GM12874 (cell line): Measurements from ENCODE around the gene RBM19.

ENCODE experiments used
- TF ChIP-seq, protein P1 (sequence below): IDR thresholded peaks from 2 replicates; pipeline ENCODE4 v1.5.1; 2011; ENCODE audit warnings: low read depth, mild to moderate bottlenecking, control low read depth, low read length, moderate library complexity; ENCODE audit not compliant: insufficient read depth

The RBM19 gene

DNA sequence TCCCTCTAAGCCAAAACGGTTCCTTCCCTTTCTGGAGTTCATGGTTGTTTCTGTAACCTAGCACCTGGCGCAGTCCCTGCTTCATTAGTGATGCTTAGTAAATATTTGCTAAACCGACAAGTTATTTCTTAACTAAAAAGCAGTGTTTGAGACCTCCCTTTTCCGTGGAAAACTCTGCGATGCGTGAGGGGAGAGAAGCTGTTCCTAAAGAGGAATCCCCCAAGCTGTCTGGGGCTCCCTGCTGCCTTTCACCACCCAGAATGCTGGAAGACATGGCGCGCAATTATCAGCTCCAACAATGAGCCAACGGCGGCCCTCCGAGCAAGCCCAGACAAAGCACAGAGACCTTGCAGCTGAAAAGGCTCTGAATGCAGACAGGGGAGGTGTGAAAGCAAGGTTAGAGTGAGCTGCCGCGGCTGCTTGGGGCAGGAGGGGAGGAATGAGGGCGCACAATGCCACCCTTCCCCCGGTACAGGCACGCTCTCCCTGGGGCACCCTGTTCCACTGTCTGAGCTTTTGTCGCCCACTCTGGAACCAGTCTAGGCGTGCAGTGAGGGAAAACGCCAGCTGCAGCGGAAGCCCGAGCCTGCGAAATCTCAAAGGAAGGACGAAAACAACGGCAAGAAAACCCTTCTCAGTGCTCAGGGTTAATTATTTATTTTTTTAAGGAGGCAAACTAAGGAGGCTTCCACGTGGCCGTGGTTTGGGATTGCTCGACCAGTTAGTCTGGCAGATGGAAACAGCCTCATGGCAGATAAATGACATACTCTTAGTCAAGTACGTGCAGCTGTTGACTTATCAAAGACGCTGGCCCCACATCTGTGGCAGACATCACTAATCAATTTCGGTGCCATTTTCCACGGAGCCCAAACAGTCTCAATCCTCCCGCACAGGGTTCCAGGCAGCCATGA, 66.3 kb downstream of the RBM19 start:
- TF ChIP-seq, protein P1, sequence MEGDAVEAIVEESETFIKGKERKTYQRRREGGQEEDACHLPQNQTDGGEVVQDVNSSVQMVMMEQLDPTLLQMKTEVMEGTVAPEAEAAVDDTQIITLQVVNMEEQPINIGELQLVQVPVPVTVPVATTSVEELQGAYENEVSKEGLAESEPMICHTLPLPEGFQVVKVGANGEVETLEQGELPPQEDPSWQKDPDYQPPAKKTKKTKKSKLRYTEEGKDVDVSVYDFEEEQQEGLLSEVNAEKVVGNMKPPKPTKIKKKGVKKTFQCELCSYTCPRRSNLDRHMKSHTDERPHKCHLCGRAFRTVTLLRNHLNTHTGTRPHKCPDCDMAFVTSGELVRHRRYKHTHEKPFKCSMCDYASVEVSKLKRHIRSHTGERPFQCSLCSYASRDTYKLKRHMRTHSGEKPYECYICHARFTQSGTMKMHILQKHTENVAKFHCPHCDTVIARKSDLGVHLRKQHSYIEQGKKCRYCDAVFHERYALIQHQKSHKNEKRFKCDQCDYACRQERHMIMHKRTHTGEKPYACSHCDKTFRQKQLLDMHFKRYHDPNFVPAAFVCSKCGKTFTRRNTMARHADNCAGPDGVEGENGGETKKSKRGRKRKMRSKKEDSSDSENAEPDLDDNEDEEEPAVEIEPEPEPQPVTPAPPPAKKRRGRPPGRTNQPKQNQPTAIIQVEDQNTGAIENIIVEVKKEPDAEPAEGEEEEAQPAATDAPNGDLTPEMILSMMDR: no peak

DNA sequence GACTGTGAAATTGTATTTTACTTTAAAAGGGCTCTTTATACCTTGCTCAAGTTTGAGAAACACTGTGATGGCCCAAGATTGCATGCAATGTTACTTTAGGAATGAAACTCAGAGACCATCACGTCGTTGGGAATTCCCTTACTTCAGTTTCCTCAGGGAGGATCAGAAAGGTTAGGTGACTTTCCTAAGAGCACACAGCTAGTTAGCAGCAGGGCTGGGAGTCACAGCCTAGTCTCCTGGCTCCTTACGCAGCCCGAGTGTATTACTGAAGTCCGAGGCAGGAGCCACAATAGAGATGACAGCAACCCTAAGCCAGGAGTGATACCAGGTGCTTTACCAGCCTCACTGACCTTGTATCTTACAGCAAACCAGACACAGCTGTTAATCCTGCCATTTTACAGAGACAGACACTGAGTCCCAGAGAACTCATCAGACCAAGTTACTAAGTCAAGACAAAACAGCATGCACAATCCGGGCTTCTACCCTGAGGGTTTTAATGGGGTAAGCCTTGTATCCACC, 67.0 kb downstream of the RBM19 start:
- TF ChIP-seq, protein P1: no peak

DNA sequence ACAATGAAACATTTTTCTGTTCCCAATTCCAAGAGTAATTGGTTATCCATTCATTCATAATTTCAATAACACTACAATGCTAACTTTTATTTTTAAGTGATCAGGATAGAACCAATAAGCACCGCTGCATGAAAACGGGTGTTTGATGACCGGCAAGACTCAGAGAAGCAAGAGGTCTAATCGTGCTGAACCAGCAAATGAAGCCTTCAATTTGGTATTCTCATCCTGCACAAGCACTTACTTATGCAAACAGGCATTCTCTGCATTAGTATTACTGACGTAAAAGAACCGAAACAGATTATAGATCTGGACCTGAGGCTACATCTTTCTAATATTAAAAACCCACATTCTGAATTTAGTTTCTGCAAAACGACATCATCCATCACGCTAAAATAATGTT, 67.7 kb downstream of the RBM19 start:
- TF ChIP-seq, protein P1: no peak

DNA sequence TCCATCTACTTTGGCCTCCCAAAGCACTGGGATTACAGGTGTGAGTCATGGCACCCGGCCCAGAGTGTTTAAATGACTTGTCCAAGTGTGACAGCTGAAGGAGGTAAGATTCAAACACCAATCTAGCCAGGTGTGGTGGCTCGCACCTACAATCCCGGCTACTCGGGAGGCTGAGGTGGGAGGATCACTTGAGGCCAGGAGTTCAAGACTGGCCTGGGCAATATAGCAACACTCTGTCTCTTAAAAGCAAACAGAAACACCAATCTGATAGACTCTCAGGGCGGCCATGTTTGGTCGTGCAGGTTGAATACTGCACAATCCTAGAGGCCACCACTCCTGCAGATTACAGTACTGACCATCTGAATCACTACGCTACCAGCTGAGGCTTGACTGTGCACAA, 68.7 kb downstream of the RBM19 start:
- TF ChIP-seq, protein P1: no peak

DNA sequence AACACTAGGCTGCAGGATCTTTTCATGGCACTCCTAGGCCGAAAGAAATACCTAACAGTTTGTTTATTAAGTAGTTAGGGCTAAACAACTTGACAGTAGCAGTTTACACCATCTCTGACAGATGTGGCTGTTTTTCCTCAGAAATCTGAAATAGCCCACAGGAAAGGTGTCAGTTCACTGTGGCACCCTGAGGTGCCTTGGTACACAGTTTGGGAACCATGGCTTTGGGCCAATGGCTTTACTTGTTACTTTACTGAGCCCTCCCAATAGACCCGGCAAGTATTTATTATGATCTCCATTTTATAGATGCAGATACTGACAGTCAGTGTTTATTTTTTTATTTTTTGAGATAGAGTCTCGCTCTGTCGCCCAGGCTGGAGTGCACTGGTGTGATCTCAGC, 69.3 kb downstream of the RBM19 start:
- TF ChIP-seq, protein P1: no peak

DNA sequence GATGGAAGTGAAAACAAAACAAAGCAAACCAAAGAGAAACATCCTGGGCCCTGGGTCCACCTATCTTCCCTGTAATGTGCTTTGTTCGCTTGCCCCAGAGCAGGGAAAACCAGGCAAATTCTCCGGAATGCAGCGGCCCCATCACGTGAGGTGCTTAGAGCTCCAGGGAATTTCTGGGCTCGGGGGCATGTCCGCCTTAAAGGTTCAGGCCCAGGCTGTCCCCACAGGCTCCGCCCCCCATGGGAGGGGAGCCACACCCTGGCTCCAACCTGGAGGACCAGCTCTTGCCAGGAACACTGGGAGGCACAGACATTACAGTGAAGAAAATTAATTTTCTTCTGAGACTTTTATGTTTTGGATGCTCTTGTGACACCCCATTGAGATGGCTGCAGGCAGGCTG, 69.9 kb downstream of the RBM19 start:
- TF ChIP-seq, protein P1: no peak

DNA sequence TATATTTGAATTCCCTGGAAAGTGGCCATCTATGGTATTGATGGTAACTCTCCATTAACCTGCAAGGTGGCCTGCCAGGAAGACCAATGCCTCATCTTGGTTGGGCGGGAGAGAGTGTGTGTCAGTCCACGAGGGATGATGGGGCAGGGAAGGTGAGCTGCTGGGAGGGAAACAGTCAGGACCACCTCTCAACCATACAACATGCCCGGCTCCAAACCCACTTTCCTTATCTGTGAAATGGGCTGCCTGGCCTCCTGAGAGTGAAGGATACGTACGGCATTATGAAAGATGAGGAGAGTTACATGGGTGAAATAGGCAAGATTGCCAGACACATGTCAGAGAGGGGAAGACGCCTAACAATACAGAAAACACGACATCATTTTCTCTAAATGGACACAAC, 70.9 kb downstream of the RBM19 start:
- TF ChIP-seq, protein P1: no peak
